GM12878 (cell line): ENCODE results near the gene DEXI. TPM values are rescaled to one million over a fixed set of nuclear protein-coding genes. Genes with fewer than 3 reads are reported as not detected.

Experiments used
- CBX5 ChIP-seq: sonication (generic); IDR thresholded peaks from 2 replicates; pipeline ENCODE4 v1.6.1; 2016; ENCODE audit warnings: low read depth, moderate library complexity, mild to moderate bottlenecking, inconsistent platforms
- DPF2 ChIP-seq: fragments of 450-650 bp; IDR thresholded peaks from 2 replicates; pipeline ENCODE4 v1.6.1; 2017; ENCODE audit warnings: mild to moderate bottlenecking
- ESRRA ChIP-seq: IDR thresholded peaks from 2 replicates; pipeline ENCODE4 v1.6.1; 2012; ENCODE audit warnings: mild to moderate bottlenecking, low read length, improper control_type of control experiment
- ETV6 ChIP-seq, 2 experiments: fragments of 450-650 bp in 1 of 2; IDR thresholded peaks in 1 of 2; conservative IDR thresholded peaks in 1 of 2; 2 replicates each; pipeline ENCODE4 v1.6.1; 2014; ENCODE audit warnings: antibody characterized with exemption in 1 of 2, borderline replicate concordance in 1 of 2, low read depth in 1 of 2, mild to moderate bottlenecking in 1 of 2, moderate library complexity in 1 of 2
- EZH2 ChIP-seq: IDR thresholded peaks from 2 replicates; pipeline ENCODE4 v1.6.1; 2012; ENCODE audit warnings: low read depth, mild to moderate bottlenecking, control low read depth, inconsistent platforms, low read length, borderline replicate concordance; ENCODE audit not compliant: control insufficient read depth
- FOS ChIP-seq: IDR thresholded peaks from 3 replicates; pipeline ENCODE4 v1.6.1; 2011; ENCODE audit warnings: borderline replicate concordance; ENCODE audit not compliant: insufficient read length; ENCODE audit errors: extremely low read depth
- GABPA ChIP-seq: IDR thresholded peaks from 2 replicates; pipeline ENCODE4 v1.6.1; 2014; ENCODE audit warnings: antibody characterized with exemption, low read depth, mild to moderate bottlenecking, inconsistent platforms
- GATAD2B ChIP-seq: fragments of 450-650 bp; conservative IDR thresholded peaks from 2 replicates; pipeline ENCODE4 v1.6.1; 2017; ENCODE audit warnings: low read depth, mild to moderate bottlenecking, moderate library complexity
- HDAC6 ChIP-seq: fragments of 200-600 bp; sonication (generic); IDR thresholded peaks from one replicate; pipeline ENCODE4 v1.8.0; 2017; ENCODE audit warnings: antibody characterized with exemption; ENCODE audit not compliant: unreplicated experiment
- IKZF1 ChIP-seq: fragments of 450-650 bp; conservative IDR thresholded peaks from 2 replicates; pipeline ENCODE4 v1.6.1; 2017; ENCODE audit warnings: antibody characterized with exemption, mild to moderate bottlenecking
- IRF4 ChIP-seq: IDR thresholded peaks from 2 replicates; pipeline ENCODE4 v1.6.1; 2011; ENCODE audit warnings: low read depth, low read length
- KDM1A ChIP-seq: fragments of 200-600 bp; sonication (generic); IDR thresholded peaks from 2 replicates; pipeline ENCODE4 v1.6.1; 2016; ENCODE audit warnings: borderline replicate concordance
- LARP7 ChIP-seq: fragments of 450-650 bp; IDR thresholded peaks from 2 replicates; pipeline ENCODE4 v1.6.1; 2017; ENCODE audit warnings: mild to moderate bottlenecking
- MEF2B ChIP-seq: fragments of 450-650 bp; IDR thresholded peaks from 2 replicates; pipeline ENCODE4 v1.6.1; 2018; ENCODE audit warnings: mild to moderate bottlenecking, moderate library complexity; ENCODE audit not compliant: partially characterized antibody, poor library complexity, severe bottlenecking
- NR2C1 ChIP-seq: fragments of 450-650 bp; IDR thresholded peaks from 2 replicates; pipeline ENCODE4 v1.6.1; 2017; ENCODE audit warnings: antibody characterized with exemption, mild to moderate bottlenecking, moderate library complexity
- PAX5 ChIP-seq: IDR thresholded peaks from 2 replicates; pipeline ENCODE4 v1.6.1; 2011; ENCODE audit warnings: low read depth, low read length, borderline replicate concordance
- PML ChIP-seq: IDR thresholded peaks from 2 replicates; pipeline ENCODE4 v1.6.1; 2012; ENCODE audit warnings: low read length, inconsistent platforms
- WRNIP1 ChIP-seq: IDR thresholded peaks from 2 replicates; pipeline ENCODE4 v1.6.1; 2011; ENCODE audit warnings: low read depth, low read length, improper control_type of control experiment, borderline replicate concordance
- YBX1 ChIP-seq: fragments of 450-650 bp; IDR thresholded peaks from 2 replicates; pipeline ENCODE4 v1.6.1; 2016; ENCODE audit warnings: antibody characterized with exemption
- ZBED1 ChIP-seq: IDR thresholded peaks from 2 replicates; pipeline ENCODE4 v1.6.1; 2016; ENCODE audit warnings: borderline replicate concordance
- polyA plus RNA-seq, 11 experiments: library from polyadenylated mRNA; depleted of rRNA in 4 of 11; unstranded in 6 of 11; stranded (reverse) in 5 of 11; fragments of >200 nt; fragmentation: Nextera tagmentation in 4 of 11; fragmentation: Illumina TruSeq in 1 of 11; extraction: Ambion mirVana in 4 of 11; extraction: Trizol in 1 of 11; gene quantifications; 1 replicate in 1 of 11; 2 replicates in 10 of 11; pipeline versions ENCODE4 v1.2.1 to v1.2.3, GENCODE V29; 2011 to 2016; ENCODE audit warnings: inconsistent platforms in 2 of 11, missing spikeins in 2 of 11, low read depth in 1 of 11
- total RNA-seq, 4 experiments: library from RNA; depleted of rRNA in 3 of 4; stranded (reverse); fragments of >200 nt in 3 of 4; fragmentation: Illumina TruSeq in 1 of 4; extraction: Trizol in 1 of 4; gene quantifications; 2 replicates each; pipeline versions ENCODE4 v1.2.1 to v1.2.3, GENCODE V29; 2013 to 2021
- TF ChIP-seq, protein P1 (sequence below): IDR thresholded peaks from 2 replicates; pipeline ENCODE4 v1.6.1; 2011; ENCODE audit warnings: borderline replicate concordance, low read depth, mild to moderate bottlenecking, moderate library complexity, low read length; ENCODE audit not compliant: insufficient read depth, poor library complexity, severe bottlenecking
- TF ChIP-seq, protein P2 (sequence below): fragments of 450-650 bp; IDR thresholded peaks from 2 replicates; pipeline ENCODE4 v1.6.1; 2017; ENCODE audit warnings: mild to moderate bottlenecking, low read depth, inconsistent platforms; ENCODE audit not compliant: poor library complexity, severe bottlenecking
- TF ChIP-seq, protein P3 (sequence below): fragments of 450-650 bp; IDR thresholded peaks from 2 replicates; pipeline ENCODE4 v1.6.1; 2018; ENCODE audit warnings: borderline replicate concordance, mild to moderate bottlenecking; ENCODE audit not compliant: partially characterized antibody

DEXI gene
- total and polyA plus RNA-seq, 10 of the 15 experiments (the other 5 are each of a cell fraction or from before 2014, with no cell fraction given): 1.4 to 26.3 (median 18.4) TPM

DNA sequence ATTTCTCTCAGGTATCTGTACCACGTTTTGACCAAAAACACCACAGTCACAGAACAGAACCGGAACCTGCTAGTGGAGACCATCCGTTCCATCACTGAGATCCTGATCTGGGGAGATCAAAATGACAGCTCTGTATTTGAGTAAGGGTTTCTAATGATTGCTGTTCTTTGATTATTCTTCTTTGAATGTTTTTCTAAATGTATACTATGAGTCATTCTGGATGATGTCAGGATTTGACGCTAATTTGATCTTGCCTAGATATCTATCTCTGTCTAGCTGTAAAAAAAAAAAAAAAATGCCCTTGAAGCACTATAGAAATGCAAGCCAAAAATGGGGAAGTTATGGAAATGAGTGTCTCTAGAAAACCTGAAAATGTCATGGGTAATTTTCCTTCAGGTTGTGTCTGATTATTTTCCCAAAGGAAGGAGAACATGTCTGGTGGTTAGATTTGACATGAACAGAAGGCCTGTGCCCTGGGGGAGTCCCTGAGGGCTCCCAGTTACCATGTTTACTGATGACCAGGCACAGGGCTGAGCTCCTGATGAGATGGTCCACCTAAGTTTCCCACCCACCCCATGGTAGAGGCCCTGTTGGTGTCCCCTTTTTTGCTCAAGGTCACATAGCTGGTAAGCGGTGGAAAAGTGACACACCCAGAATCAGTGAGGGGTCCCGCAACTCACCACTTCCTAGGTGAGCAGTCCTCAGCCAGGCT is 15.7 kb upstream of the DEXI start (continued):
- TF ChIP-seq LARP7 (no peak), YBX1 (no peak), ESRRA (0 out of 2 replicates have a peak, but pooled peaks have one; percentile 26), CBX5 (no peak), KDM1A (no peak), EZH2 (no peak), GATAD2B (no peak), ETV6 (conservative IDR thresholded peaks at IDR 0.05 in 1 of 2, IDR thresholded peaks at IDR 0.05 in 1 of 2; ENCODE audit: borderline replicate concordance in 1 of 2, low read depth in 1 of 2) (no peak; a peak in 1 of 4 replicates), PAX5 (no peak), NR2C1 (no peak), GABPA (0 out of 2 replicates have a peak, but pooled peaks have one; percentile 21), IKZF1 (no peak; the same call in 1 of the 2 replicates), FOS (no peak), DPF2 (no peak; the same call in 1 of the 2 replicates), HDAC6 (no peak), IRF4 (no peak), ZBED1 (no peak; the same call in 1 of the 2 replicates), WRNIP1 (no peak), MEF2B (peak; percentile 61), PML (peak; percentile 29; the same call in 1 of the 2 replicates)
- TF ChIP-seq, protein P1, sequence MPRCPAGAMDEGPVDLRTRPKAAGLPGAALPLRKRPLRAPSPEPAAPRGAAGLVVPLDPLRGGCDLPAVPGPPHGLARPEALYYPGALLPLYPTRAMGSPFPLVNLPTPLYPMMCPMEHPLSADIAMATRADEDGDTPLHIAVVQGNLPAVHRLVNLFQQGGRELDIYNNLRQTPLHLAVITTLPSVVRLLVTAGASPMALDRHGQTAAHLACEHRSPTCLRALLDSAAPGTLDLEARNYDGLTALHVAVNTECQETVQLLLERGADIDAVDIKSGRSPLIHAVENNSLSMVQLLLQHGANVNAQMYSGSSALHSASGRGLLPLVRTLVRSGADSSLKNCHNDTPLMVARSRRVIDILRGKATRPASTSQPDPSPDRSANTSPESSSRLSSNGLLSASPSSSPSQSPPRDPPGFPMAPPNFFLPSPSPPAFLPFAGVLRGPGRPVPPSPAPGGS: peak; percentile 39
- TF ChIP-seq, protein P2, sequence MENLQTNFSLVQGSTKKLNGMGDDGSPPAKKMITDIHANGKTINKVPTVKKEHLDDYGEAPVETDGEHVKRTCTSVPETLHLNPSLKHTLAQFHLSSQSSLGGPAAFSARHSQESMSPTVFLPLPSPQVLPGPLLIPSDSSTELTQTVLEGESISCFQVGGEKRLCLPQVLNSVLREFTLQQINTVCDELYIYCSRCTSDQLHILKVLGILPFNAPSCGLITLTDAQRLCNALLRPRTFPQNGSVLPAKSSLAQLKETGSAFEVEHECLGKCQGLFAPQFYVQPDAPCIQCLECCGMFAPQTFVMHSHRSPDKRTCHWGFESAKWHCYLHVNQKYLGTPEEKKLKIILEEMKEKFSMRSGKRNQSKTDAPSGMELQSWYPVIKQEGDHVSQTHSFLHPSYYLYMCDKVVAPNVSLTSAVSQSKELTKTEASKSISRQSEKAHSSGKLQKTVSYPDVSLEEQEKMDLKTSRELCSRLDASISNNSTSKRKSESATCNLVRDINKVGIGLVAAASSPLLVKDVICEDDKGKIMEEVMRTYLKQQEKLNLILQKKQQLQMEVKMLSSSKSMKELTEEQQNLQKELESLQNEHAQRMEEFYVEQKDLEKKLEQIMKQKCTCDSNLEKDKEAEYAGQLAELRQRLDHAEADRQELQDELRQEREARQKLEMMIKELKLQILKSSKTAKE: peak; percentile 35
- TF ChIP-seq, protein P3, sequence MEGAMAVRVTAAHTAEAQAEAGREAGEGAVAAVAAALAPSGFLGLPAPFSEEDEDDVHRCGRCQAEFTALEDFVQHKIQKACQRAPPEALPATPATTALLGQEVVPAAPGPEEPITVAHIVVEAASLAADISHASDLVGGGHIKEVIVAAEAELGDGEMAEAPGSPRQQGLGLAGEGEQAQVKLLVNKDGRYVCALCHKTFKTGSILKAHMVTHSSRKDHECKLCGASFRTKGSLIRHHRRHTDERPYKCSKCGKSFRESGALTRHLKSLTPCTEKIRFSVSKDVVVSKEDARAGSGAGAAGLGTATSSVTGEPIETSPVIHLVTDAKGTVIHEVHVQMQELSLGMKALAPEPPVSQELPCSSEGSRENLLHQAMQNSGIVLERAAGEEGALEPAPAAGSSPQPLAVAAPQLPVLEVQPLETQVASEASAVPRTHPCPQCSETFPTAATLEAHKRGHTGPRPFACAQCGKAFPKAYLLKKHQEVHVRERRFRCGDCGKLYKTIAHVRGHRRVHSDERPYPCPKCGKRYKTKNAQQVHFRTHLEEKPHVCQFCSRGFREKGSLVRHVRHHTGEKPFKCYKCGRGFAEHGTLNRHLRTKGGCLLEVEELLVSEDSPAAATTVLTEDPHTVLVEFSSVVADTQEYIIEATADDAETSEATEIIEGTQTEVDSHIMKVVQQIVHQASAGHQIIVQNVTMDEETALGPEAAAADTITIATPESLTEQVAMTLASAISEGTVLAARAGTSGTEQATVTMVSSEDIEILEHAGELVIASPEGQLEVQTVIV: no peak
